ENCODE data around the gene NAV2.
"Not testable (repeated sequence)": the region's sequence is repeated elsewhere in the genome, so short reads cannot be mapped to it uniquely, and the experiment has no call there.

The NAV2 gene

GRCh38 chr11:19957294-19957943, 244.8 kb downstream of the NAV2 start:
- H3K4me3 ChIP-seq (ENCODE audit: low read depth, low read length) = no peak overlapping the region
- no peak for DNase-seq (ENCODE audit: low read depth)
- in situ Hi-C loops (cut with HindIII; ENCODE audit: low sequenced_read_pairs) = no loop called here
- no peak for TF ChIP-seq CTCF (IDR thresholded peaks at IDR 0.05; ENCODE audit: low read depth, low read length, missing control alignments)

GRCh38 chr11:19958204-19958603, 245.6 kb downstream of the NAV2 start:
- no peak for DNase-seq (ENCODE audit: low read depth)
- no peak overlapping the region for H3K4me3 ChIP-seq (ENCODE audit: low read depth, low read length)
- TF ChIP-seq CTCF (IDR thresholded peaks at IDR 0.05; ENCODE audit: low read depth, low read length, missing control alignments) = no peak
- in situ Hi-C loops (cut with HindIII; ENCODE audit: low sequenced_read_pairs) = no loop called here

- H3K4me3 ChIP-seq (ENCODE audit: low read depth, low read length) = no peak overlapping the region
- in situ Hi-C loops (cut with HindIII; ENCODE audit: low sequenced_read_pairs) = no loop called here
- no peak for TF ChIP-seq CTCF (IDR thresholded peaks at IDR 0.05; ENCODE audit: low read depth, low read length, missing control alignments)
Observed at GRCh38 chr11:19959210-19959609, 246.6 kb downstream of the NAV2 start.

GRCh38 chr11:19959648-19960059, 247.0 kb downstream of the NAV2 start:
- no peak overlapping the region for H3K4me3 ChIP-seq (ENCODE audit: low read depth, low read length)
- TF ChIP-seq CTCF (IDR thresholded peaks at IDR 0.05; ENCODE audit: low read depth, low read length, missing control alignments) = no peak
- DNase-seq (ENCODE audit: low read depth) = no peak
- in situ Hi-C loops (cut with HindIII; ENCODE audit: low sequenced_read_pairs) = no loop called here

More at GRCh38 chr11:19959210-19959609, 246.6 kb downstream of the NAV2 start:
- DNase-seq (ENCODE audit: low read depth) = no peak

GRCh38 chr11:19960410-19960809, 247.8 kb downstream of the NAV2 start:
- in situ Hi-C loops (cut with HindIII; ENCODE audit: low sequenced_read_pairs); H3K4me3 ChIP-seq (ENCODE audit: low read depth, low read length); DNase-seq (ENCODE audit: low read depth): not testable (repeated sequence)

- in situ Hi-C loops (cut with HindIII; ENCODE audit: low sequenced_read_pairs) = no loop called here
- TF ChIP-seq CTCF (IDR thresholded peaks at IDR 0.05; ENCODE audit: low read depth, low read length, missing control alignments) = no peak
- no peak for DNase-seq (ENCODE audit: low read depth)
- H3K4me3 ChIP-seq (ENCODE audit: low read depth, low read length) = no peak overlapping the region
Observed at GRCh38 chr11:19961225-19961624, 248.6 kb downstream of the NAV2 start.

GRCh38 chr11:19962053-19962800, 249.6 kb downstream of the NAV2 start:
- no peak for DNase-seq (ENCODE audit: low read depth)
- in situ Hi-C loops (cut with HindIII; ENCODE audit: low sequenced_read_pairs) = no loop called here
- no peak for TF ChIP-seq CTCF (IDR thresholded peaks at IDR 0.05; ENCODE audit: low read depth, low read length, missing control alignments)
- H3K4me3 ChIP-seq (ENCODE audit: low read depth, low read length) = no peak overlapping the region

Data from astrocyte of the cerebellum (primary cell).